Measurements from ENCODE around the gene FGFR2. TPM values are rescaled to one million over a fixed set of nuclear protein-coding genes. Genes with fewer than 3 reads are reported as not detected.

FGFR2 gene
- polyA plus RNA-seq, 1 experiment: not detected

DNA sequence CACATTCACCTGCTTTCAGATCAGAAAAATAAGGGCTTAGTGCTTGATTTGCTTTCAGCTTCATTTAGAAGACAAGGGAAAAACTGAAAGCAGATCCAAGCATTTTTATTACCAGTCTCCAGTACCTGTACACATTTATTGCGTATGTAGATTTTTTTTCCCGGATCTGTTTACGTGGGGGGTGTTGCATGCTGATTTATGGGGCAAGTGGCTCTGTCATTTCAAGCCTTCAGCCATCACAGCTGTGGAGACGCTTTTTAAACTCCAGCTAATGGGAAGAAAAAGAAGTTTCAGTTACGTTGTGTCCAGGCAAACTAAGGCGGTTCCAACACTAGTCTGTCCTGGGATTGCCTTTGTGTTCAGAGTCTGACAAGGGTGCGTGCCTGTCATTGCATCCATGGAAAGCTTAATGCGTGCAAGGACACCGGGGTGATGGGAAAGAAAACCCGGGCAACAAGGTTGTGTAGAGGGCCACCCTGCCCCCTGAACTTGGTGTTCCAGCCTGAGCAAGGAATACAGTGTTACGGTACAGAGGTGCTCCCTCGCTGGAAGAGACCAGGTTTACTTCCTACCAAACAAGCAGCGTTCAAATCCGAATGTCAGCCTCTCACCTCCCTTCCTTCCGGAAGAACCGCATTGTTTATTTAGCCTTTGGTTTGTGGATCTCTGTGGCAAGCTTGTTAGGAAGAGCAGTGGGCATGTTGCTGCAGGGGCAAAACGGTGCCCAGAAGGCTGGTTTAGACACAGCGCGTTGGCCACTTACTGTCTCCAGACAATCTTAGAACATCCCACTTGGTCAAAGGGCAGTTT lies 128.2 kb downstream of the FGFR2 start:
- Histone ChIP-seq H3K27ac (ENCODE audit: low read depth, low read length) (no peak overlapping the region), H3K9me3 (ENCODE audit: control insufficient read depth, insufficient read depth, low read length) (peaks cover 59% of the 10 kb centered on the region), H3K4me3 (ENCODE audit: low read depth, low read length) (no peak overlapping the region), H3K27me3 (ENCODE audit: control insufficient read depth, insufficient read depth, low read length) (no peaks in the 10 kb centered on the region)
- no peak for DNase-seq (ENCODE audit: low read depth, low spot score)
- ChIA-PET CTCF (no interaction called here), POLR2A (no interaction called here)
- TF ChIP-seq, protein P1, sequence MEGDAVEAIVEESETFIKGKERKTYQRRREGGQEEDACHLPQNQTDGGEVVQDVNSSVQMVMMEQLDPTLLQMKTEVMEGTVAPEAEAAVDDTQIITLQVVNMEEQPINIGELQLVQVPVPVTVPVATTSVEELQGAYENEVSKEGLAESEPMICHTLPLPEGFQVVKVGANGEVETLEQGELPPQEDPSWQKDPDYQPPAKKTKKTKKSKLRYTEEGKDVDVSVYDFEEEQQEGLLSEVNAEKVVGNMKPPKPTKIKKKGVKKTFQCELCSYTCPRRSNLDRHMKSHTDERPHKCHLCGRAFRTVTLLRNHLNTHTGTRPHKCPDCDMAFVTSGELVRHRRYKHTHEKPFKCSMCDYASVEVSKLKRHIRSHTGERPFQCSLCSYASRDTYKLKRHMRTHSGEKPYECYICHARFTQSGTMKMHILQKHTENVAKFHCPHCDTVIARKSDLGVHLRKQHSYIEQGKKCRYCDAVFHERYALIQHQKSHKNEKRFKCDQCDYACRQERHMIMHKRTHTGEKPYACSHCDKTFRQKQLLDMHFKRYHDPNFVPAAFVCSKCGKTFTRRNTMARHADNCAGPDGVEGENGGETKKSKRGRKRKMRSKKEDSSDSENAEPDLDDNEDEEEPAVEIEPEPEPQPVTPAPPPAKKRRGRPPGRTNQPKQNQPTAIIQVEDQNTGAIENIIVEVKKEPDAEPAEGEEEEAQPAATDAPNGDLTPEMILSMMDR (IDR thresholded peaks at IDR 0.05; ENCODE audit: low read depth, low read length): no peak

DNA sequence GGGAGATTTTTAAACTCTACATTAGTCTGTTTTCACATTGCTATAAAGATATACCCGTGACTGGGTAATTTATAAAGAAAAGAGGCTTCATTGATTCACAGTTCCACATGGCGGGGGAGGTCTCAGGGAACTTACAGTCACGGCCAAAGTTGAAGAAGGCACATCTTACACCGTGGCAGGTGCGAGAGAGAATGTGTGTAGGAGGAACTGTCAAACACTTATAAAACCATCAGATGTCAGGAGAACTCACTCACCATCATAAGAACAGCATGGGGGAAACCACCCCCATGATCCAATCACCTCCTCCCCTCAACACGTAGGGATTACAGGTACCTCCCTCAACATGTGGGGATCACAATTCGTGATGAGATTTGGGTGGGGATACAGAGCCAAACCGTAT lies 129.5 kb downstream of the FGFR2 start:
- no peak for DNase-seq (ENCODE audit: low read depth, low spot score)
- TF ChIP-seq, protein P1 (IDR thresholded peaks at IDR 0.05; ENCODE audit: low read depth, low read length): no peak
- no peak overlapping the region for H3K4me3 ChIP-seq (ENCODE audit: low read depth, low read length)
- ChIA-PET POLR2A (no interaction called here), CTCF (no interaction called here)
- peaks cover 66% of the 10 kb centered on the region for H3K9me3 ChIP-seq (ENCODE audit: control insufficient read depth, insufficient read depth, low read length)
- no peak overlapping the region for H3K27ac ChIP-seq (ENCODE audit: low read depth, low read length)
- H3K27me3 ChIP-seq (ENCODE audit: control insufficient read depth, insufficient read depth, low read length): no peaks in the 10 kb centered on the region

DNA sequence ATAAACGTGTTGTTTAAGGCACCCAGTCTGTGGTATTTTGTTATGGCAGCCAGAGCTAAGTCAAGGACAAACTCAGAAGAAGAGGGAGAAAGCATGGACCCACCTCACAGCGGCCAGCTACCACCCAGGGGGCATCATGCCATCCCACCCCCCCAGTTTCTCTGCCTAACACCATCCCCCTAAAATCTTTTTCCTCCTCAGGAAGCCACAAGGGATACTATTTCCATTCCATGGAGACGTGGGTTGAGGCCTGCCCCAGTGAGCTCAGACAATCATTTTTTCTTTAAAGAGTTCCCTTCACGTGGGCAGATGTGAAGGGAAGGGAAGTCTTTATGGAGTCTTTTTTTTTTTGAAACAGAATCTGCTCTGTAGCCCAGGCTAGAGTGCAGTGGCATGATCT lies 131.8 kb downstream of the FGFR2 start:
- Histone ChIP-seq H3K27ac (ENCODE audit: low read depth, low read length) (no peak overlapping the region), H3K9me3 (ENCODE audit: control insufficient read depth, insufficient read depth, low read length) (peaks cover 69% of the 10 kb centered on the region), H3K4me3 (ENCODE audit: low read depth, low read length) (no peak overlapping the region), H3K27me3 (ENCODE audit: control insufficient read depth, insufficient read depth, low read length) (no peaks in the 10 kb centered on the region)
- CTCF ChIA-PET: no interaction called here
- TF ChIP-seq, protein P1 (IDR thresholded peaks at IDR 0.05; ENCODE audit: low read depth, low read length): no peak
- DNase-seq (ENCODE audit: low read depth, low spot score): no peak
- POLR2A ChIA-PET: no interaction called here

DNA sequence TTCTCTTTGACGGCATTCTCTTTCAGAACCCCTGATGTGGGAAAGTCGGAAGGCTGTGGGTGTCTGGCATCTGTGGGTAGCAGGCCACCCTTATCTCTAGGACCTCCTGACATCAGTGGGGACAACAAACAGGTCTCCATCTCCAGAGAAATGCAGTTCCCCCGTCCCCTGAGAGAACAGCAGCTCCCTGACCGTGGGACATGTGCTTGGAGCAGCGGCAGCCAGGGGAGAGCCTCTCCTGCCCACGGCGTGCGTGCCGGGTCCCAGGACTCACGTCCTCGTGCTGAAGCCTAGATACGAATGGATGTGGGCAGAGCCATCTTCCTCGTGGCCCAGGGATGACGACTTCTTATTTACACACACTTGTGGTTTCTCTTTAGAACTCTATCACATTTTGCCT lies 133.0 kb downstream of the FGFR2 start:
- ChIA-PET POLR2A (no interaction called here), CTCF (no interaction called here)
- TF ChIP-seq, protein P1 (IDR thresholded peaks at IDR 0.05; ENCODE audit: low read depth, low read length): no peak
- Histone ChIP-seq H3K4me3 (ENCODE audit: low read depth, low read length) (no peak overlapping the region), H3K27ac (ENCODE audit: low read depth, low read length) (no peak overlapping the region), H3K27me3 (ENCODE audit: control insufficient read depth, insufficient read depth, low read length) (no peaks in the 10 kb centered on the region), H3K9me3 (ENCODE audit: control insufficient read depth, insufficient read depth, low read length) (peaks cover 71% of the 10 kb centered on the region)
- no peak for DNase-seq (ENCODE audit: low read depth, low spot score)

DNA sequence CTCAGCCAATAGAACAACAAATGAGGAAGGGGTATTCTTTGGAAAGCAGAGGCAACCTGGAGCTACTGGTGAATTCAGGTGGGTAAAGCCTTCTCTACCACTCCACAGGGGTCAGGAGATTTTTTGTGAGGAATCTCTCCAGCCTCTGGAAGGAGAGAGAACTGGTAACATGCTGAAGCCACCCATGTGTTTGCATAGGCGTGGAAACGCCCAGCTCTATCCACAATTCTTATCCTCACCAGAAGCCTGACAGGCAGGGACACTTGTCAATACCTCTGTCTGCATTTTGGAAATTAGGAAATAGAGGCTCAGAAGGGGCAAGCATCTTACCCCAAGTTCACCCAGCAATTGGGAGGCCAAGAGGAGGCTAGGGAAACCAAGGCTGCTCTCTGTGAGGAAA lies 133.7 kb downstream of the FGFR2 start:
- ChIA-PET CTCF (no interaction called here), POLR2A (no interaction called here)
- H3K4me3 ChIP-seq (ENCODE audit: low read depth, low read length): no peak overlapping the region
- TF ChIP-seq, protein P1 (IDR thresholded peaks at IDR 0.05; ENCODE audit: low read depth, low read length): no peak
- H3K27ac ChIP-seq (ENCODE audit: low read depth, low read length): no peak overlapping the region
- peaks cover 72% of the 10 kb centered on the region for H3K9me3 ChIP-seq (ENCODE audit: control insufficient read depth, insufficient read depth, low read length)
- H3K27me3 ChIP-seq (ENCODE audit: control insufficient read depth, insufficient read depth, low read length): no peaks in the 10 kb centered on the region
- DNase-seq (ENCODE audit: low read depth, low spot score): no peak
